HCT116 (cell line): ENCODE data around the gene SLAMF7. TPM values are rescaled to one million over a fixed set of nuclear protein-coding genes. Genes with fewer than 3 reads are reported as not detected.

ENCODE experiments used
- ATAC-seq: fragments of 200-7000 bp; cut with Tn5 transposase; 2 replicates; pipeline ENCODE4 v1.9.1; 2020; ENCODE audit warnings: mild to moderate bottlenecking, moderate library complexity
- BruUV-seq: library from RNA; stranded (reverse); fragments of 400-500 nt; replicated peaks from 2 replicates; lab custom pipeline; 2021; lab: Mats Ljungman, UMichigan
- CTCF ChIA-PET: fragments of 300-600 bp; sonication (Branson Sonifier 250); formaldehyde crosslinking; loops from one replicate; lab custom pipeline; 2021; ENCODE audit warnings: antibody characterized with exemption; lab: Charles Lee
- POLR2A ChIA-PET: fragments of 300-600, 350-600 bp; sonication (Branson Sonifier 250); formaldehyde crosslinking; loops from one replicate; lab custom pipeline; 2021; ENCODE audit warnings: antibody characterized with exemption; lab: Charles Lee
- RAD21 ChIA-PET, 2 experiments: fragments of 300-600 bp; sonication (Branson Sonifier 250); formaldehyde crosslinking; loops; one replicate each; lab custom pipeline; 2023; ENCODE audit warnings: low total read pairs in 2 of 2; ENCODE audit not compliant: uncharacterized antibody in 2 of 2, unreplicated experiment in 2 of 2, low non-redundant PET in 1 of 2; lab: Charles Lee
- DNase-seq: peaks from one replicate; pipeline ENCODE4 v3.0.0-alpha.2; 2010; ENCODE audit warnings: low read depth, low spot score
- H2AFZ ChIP-seq: fragments of 200-600 bp; shearing (Covaris generic), sonication (generic); 2 replicates; pipeline ENCODE4 v1.6.1; 2017; ENCODE audit warnings: low read depth, mixed run types, mixed read lengths, antibody characterized with exemption, low read length; ENCODE audit not compliant: poor library complexity, severe bottlenecking
- H3K27ac ChIP-seq: 2 replicates; pipeline ENCODE4 v1.5.1; 2012; ENCODE audit warnings: low read depth, low read length
- H3K27me3 ChIP-seq: fragments of 200-600 bp; sonication (generic); 2 replicates; pipeline ENCODE4 v1.6.1; 2016; ENCODE audit warnings: mixed run types, low read length, mixed read lengths; ENCODE audit not compliant: insufficient read depth
- H3K36me3 ChIP-seq, 2 experiments: fragments of 200-500 bp in 1 of 2; fragments of 200-600 bp in 1 of 2; sonication (Bioruptor generic) in 1 of 2; sonication (generic) in 1 of 2; 2 replicates each; pipeline versions ENCODE4 v1.5.1 to v1.6.1; 2014 to 2016; ENCODE audit warnings: low read length in 2 of 2, inconsistent platforms in 1 of 2, mixed read lengths in 1 of 2, mixed run types in 1 of 2; ENCODE audit not compliant: insufficient read depth in 2 of 2, control insufficient read depth in 1 of 2
- H3K4me1 ChIP-seq, 2 experiments: fragments of 200-600 bp in 1 of 2; sonication (generic) in 1 of 2; 2 replicates each; pipeline versions ENCODE4 v1.5.1 to v1.6.1; 2012 to 2017; ENCODE audit warnings: low read length in 2 of 2, inconsistent platforms in 1 of 2, mild to moderate bottlenecking in 1 of 2, mixed read lengths in 1 of 2, mixed run types in 1 of 2, moderate library complexity in 1 of 2; ENCODE audit not compliant: insufficient read depth in 2 of 2, control insufficient read depth in 1 of 2
- H3K4me2 ChIP-seq: fragments of 200-600 bp; sonication (generic); 2 replicates; pipeline ENCODE4 v1.6.1; 2017; ENCODE audit warnings: mixed run types, low read length, mixed read lengths
- H3K4me3 ChIP-seq, 2 experiments: fragments of 200-600 bp in 1 of 2; sonication (generic) in 1 of 2; replicated peaks in 1 of 2; 2 replicates each; pipeline ENCODE4 v1.5.1; 2011 to 2016; ENCODE audit warnings: low read length in 2 of 2, control low read depth in 1 of 2, low read depth in 1 of 2, mild to moderate bottlenecking in 1 of 2, mixed read lengths in 1 of 2, mixed run types in 1 of 2
- H3K79me2 ChIP-seq: fragments of 200-600 bp; sonication (generic); 2 replicates; pipeline ENCODE4 v1.6.1; 2017; ENCODE audit warnings: mild to moderate bottlenecking, mixed run types, low read length, moderate library complexity, mixed read lengths; ENCODE audit not compliant: insufficient read depth
- H3K9ac ChIP-seq: fragments of 200-600 bp; sonication (generic); 2 replicates; pipeline ENCODE4 v1.6.1; 2016; ENCODE audit warnings: low read length, mixed read lengths
- H3K9me2 ChIP-seq: fragments of 200-600 bp; sonication (generic), shearing (Covaris generic); 2 replicates; pipeline ENCODE4 v1.6.1; 2017; ENCODE audit warnings: mixed run types, mild to moderate bottlenecking, moderate library complexity; ENCODE audit not compliant: insufficient read depth
- H3K9me3 ChIP-seq, 2 experiments: fragments of 200-500 bp in 1 of 2; fragments of 200-600 bp in 1 of 2; sonication (Bioruptor generic) in 1 of 2; sonication (generic) in 1 of 2; 2 replicates each; pipeline ENCODE4 v1.6.1; 2014 to 2017; ENCODE audit warnings: low read length in 2 of 2, mixed read lengths in 2 of 2, inconsistent platforms in 1 of 2, low read depth in 1 of 2, mild to moderate bottlenecking in 1 of 2, mixed run types in 1 of 2, moderate library complexity in 1 of 2; ENCODE audit not compliant: control insufficient read depth in 1 of 2, insufficient read depth in 1 of 2
- H4K20me1 ChIP-seq: fragments of 200-600 bp; sonication (generic), shearing (Covaris generic); 2 replicates; pipeline ENCODE4 v1.6.1; 2017; ENCODE audit warnings: mixed run types, mild to moderate bottlenecking, moderate library complexity; ENCODE audit not compliant: insufficient read depth
- CBX3 ChIP-seq: IDR thresholded peaks from 2 replicates; pipeline ENCODE4 v1.6.1; 2012; ENCODE audit warnings: low read depth
- RAD21 ChIP-seq: IDR thresholded peaks from 2 replicates; pipeline ENCODE4 v1.6.1; 2012; ENCODE audit warnings: low read depth, mild to moderate bottlenecking
- ZFX ChIP-seq: fragments of 450-650 bp; IDR thresholded peaks from 2 replicates; pipeline ENCODE4 v1.6.1; 2017
- intact Hi-C: fragments of 100-400 bp; cut with micrococcal nuclease; formaldehyde crosslinking; loops from 2 replicates; pipeline ENCODE4 v1.10.0; 2022
- total RNA-seq: library from RNA; stranded (reverse); gene quantifications from one replicate; pipeline ENCODE4 v1.2.1, GENCODE V29; 2021; ENCODE audit not compliant: unreplicated experiment
- TF ChIP-seq, protein P1 (sequence below): IDR thresholded peaks from 2 replicates; pipeline ENCODE4 v1.6.1; 2012
- TF ChIP-seq, protein P2 (sequence below): IDR thresholded peaks from 2 replicates; pipeline ENCODE4 v1.6.1; 2012; ENCODE audit warnings: low read depth

SLAMF7 gene
- total RNA-seq, 1 experiment from 2014 or later: 0.34 TPM

DNA sequence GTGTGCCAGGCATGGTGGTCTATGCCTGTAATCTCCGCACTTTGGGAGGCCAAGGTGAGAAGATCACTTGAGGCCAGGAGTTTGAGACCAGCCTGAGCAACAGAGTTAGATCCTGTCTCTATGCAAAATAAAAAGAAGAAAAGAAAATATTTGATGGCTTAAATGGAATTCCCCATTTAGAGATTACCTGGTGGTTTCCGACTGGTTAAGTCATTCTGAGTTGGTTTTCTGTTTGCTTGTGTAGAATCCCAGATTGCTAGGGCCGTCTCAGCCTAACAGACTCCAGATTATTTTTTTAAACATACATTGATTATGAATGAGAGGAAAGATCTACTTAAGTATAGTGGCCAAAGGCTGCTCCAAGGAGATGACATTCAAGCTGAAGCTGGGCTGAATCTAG is 34.0 kb downstream of the SLAMF7 start:
- no peak overlapping the region for H3K4me2 ChIP-seq
- no peaks in the 10 kb centered on the region for H3K36me3 ChIP-seq
- H3K4me1 ChIP-seq: no peaks in the 10 kb centered on the region
- H3K27ac ChIP-seq: no peak overlapping the region
- no peak overlapping the region for H2AFZ ChIP-seq
- no peak overlapping the region for H3K9ac ChIP-seq
- ChIA-PET POLR2A (no interaction called here), RAD21 (no interaction called here), CTCF (interaction anchor here (1.3 kb wide), 1 partner anchor 179 kb away, joined by 3 read pairs; no protein-coding TSS in a partner anchor)
- DNase-seq (no peak), ATAC-seq (no peak)
- no peaks in the 10 kb centered on the region for H3K79me2 ChIP-seq
- H3K27me3 ChIP-seq: no peaks in the 10 kb centered on the region
- intact Hi-C loops: no loop called here
- H3K4me3 ChIP-seq: no peak overlapping the region
- BruUV-seq: no TSS peak
- no peaks in the 10 kb centered on the region for H3K9me2 ChIP-seq
- TF ChIP-seq, protein P1, sequence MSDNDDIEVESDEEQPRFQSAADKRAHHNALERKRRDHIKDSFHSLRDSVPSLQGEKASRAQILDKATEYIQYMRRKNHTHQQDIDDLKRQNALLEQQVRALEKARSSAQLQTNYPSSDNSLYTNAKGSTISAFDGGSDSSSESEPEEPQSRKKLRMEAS: no peak
- TF ChIP-seq CBX3: no peak
- no peak for TF ChIP-seq RAD21
- TF ChIP-seq ZFX: no peak
- TF ChIP-seq, protein P2, sequence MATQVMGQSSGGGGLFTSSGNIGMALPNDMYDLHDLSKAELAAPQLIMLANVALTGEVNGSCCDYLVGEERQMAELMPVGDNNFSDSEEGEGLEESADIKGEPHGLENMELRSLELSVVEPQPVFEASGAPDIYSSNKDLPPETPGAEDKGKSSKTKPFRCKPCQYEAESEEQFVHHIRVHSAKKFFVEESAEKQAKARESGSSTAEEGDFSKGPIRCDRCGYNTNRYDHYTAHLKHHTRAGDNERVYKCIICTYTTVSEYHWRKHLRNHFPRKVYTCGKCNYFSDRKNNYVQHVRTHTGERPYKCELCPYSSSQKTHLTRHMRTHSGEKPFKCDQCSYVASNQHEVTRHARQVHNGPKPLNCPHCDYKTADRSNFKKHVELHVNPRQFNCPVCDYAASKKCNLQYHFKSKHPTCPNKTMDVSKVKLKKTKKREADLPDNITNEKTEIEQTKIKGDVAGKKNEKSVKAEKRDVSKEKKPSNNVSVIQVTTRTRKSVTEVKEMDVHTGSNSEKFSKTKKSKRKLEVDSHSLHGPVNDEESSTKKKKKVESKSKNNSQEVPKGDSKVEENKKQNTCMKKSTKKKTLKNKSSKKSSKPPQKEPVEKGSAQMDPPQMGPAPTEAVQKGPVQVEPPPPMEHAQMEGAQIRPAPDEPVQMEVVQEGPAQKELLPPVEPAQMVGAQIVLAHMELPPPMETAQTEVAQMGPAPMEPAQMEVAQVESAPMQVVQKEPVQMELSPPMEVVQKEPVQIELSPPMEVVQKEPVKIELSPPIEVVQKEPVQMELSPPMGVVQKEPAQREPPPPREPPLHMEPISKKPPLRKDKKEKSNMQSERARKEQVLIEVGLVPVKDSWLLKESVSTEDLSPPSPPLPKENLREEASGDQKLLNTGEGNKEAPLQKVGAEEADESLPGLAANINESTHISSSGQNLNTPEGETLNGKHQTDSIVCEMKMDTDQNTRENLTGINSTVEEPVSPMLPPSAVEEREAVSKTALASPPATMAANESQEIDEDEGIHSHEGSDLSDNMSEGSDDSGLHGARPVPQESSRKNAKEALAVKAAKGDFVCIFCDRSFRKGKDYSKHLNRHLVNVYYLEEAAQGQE: no peak
- no peaks in the 10 kb centered on the region for H3K9me3 ChIP-seq
- no peaks in the 10 kb centered on the region for H4K20me1 ChIP-seq
